NCI-H82 (cell line): ENCODE results near the gene BPTF.
"Not testable (repeated sequence)": the region's sequence is repeated elsewhere in the genome, so short reads cannot be mapped to it uniquely, and the experiment has no call there.

Source experiments
- DNase-seq: peaks from one replicate; lab custom pipeline; 2025; lab: John Stamatoyannopoulos, UW

BPTF gene

DNA sequence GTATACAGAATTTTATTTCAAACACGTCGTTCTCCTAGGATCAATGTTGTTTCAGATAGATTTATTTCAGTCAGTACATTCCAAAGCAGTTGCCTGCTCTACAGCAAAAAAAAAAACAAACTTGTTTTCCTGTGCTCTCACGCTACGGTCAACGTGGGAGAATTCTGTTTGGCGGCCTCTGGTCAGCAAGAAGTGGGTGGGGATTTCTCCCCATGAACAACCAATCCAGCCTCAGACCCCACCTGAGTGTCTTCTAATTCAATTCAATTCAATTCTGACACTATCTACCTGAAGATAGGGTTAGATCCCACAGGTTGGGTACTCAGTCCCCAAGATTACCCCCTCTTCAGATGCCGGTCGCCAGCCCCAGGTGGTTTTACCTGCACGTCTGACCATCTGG, 148.9 kb downstream of the BPTF start:
- DNase-seq = no peak

DNA sequence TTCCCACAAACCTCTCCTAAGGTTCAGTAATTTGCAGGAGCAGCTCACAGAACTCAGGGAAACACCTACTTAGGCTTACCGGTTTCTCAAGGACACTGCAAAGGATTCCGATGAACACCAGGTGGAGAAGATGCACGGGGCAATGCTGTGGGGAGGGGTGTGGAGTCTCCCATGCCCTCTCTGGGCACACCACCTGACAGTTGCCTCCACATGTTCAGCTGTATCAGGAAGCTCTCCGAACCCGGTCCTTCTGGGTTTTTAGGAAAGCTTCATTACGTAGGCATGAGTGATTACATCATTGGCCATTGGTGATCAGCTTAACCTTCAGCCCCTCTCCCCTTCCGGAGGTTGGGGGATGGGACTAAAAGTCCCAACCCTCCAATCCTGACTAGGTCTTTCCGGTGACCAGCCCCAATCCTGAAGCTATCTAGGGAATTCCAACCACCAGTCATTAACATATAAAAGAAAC, 149.3 kb downstream of the BPTF start:
- DNase-seq = no peak

- DNase-seq = not testable (repeated sequence)
These were observed 151.0 kb downstream of the BPTF start for GRCh38 chr17:67976306-67976705.

DNA sequence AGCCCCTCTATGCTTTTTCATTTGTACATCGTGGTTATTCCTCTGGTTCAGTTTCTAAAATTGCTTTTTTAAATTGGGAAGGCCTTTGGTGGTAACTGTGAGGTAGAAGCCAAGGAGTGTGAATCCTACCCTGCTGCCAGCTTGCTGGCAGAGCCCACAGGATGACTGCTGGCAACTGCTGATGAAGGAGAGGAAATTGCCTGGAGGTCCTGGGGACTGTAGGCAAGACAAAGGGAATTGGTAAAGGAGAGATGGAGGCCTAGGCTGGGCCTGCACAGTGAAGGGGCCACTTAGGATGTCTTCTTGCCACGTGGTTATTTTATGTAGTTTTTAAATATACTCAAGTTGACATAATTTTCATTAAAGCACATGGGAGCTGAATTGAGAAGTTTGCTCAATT, 155.2 kb downstream of the BPTF start:
- no peak for DNase-seq

DNA sequence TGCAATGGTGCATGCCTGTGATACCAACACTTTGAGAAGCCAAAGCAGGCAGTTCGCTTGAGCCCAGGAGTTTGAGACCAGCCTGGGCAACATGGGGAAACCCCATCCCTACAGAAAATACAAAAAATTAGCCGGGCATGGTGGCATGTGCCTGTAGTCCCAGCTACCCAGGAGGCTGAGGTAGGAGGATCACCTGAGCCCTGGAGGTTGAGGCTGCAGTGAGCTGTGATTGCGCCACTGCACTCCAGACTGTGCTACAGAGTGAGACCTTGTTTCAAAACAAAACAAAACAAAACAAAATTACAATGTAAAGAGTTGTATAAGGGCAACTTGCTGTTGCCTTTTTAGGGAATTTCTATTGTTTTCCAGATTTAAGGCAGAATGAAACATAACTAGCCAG, 155.6 kb downstream of the BPTF start:
- not testable (repeated sequence) for DNase-seq

DNA sequence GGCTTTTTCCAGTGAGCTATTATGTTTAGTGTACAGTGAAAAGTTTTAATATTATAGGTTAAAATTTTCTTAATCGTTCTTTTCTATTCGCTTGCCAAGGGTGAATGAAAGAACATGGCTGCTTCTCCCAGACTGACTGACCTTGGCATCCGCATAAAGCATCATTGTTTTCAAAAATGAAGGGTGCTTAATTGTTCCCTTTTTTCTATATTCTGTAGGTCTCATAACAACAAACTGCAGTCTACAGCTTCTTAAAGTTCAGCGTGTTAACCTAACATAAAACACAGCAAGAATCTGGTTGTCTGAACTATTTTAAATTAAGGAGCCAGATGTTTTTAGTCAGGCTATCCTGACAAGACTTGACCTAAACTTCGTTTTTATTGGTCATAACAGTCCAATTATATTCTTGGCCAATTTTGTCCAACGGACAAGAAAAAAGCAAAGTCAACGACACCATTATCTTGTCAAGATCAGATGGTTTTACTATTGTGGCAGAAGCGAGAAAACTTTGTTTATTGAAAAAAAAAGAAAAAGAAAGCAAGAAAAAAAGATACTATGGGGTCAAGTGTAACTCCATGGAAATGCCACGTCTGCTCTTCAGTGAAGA, 156.8 kb downstream of the BPTF start:
- DNase-seq = no peak

DNA sequence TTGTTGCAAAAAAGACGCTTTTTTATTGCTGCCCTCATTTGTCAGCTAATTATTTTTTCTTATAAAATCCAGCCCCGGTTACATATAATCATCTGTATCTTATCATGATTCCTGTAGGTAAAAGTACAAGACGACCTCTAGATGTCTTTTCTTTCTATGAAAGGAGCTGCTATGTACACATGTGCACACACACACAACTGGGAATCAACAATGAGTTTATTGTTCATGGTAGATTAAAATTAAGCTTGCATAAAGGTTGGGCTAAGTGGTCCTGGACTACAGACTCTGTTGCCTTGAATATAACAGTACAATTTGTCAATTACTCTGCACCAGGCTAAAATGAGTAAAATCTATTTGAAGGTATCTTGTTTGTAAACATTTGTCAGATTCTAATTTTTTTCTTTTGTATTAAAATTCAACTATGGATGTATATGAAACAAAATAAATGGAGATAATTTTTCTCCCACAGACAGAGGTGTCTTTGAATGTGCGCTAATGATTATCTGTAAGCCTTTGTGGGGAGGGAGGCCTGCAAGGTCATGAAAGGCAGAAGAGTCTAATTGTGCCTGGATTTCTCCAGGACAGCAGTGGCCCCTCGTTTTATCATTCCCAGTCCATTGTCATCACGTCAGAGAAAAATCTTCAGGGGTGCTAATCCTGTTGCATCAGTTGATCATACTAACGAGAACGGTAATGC, 157.5 kb downstream of the BPTF start:
- peak; percentile 21 for DNase-seq

DNA sequence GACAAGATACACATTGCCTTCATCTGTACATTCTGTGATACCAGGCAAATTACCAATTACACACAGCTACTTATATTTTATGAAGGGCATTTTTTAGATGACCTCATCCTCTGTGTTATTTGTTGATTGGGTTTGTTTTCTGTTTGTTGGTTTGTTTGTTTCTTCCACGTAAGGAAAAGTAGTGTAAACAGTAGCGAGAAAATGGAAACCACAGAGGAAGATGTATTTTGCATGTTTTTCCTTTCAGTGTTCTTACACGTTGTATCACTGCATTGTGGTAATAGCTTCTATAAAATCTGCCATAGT, 158.0 kb downstream of the BPTF start:
- no peak for DNase-seq

- DNase-seq = no peak
These were observed 165.6 kb downstream of the BPTF start for GRCh38 chr17:67990909-67991308.

- DNase-seq = peak; percentile 56
These were observed 167.3 kb downstream of the BPTF start for GRCh38 chr17:67992548-67993152.

GRCh38 chr17:67993153-67993997, 168.1 kb downstream of the BPTF start:
- DNase-seq = peak; percentile 89

- peak; percentile 78 for DNase-seq
These were observed 168.7 kb downstream of the BPTF start for GRCh38 chr17:67993998-67994361.

DNA sequence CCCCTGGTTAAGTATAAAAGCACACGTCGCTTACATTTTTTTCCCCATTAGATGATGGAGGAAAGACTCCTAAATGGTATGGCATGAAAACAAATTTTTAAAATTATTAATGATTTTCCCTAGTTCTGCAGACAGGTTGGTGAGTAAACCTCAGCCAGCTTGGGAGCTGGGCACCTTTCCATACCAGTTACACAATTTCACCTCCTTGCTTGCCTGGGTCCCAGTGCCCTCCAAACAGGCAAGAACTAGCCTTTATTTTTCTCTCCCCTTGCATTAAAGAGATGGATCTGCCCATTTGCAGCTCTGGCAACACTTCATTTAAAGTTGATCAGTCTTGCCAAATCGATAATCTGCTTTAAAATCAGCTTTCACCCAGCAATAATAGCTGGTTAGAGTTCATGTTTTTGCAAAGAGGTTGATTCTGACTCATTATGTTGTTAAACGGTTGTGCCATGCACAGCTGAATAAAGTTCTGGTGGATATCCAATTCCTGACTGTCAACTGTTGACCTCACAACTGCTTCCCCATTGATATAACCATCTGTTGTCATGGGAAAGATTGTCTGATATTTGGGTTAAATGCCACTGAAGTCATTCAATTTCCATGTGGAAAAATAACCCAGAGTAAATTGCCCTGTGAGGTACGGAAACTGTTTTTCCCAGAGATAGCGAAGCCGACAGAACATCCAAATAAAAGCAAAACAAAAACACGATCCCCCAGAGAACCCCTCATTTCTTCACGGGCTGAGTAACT, 169.7 kb downstream of the BPTF start:
- no peak for DNase-seq

- peak; percentile 57 for DNase-seq
These were observed 170.4 kb downstream of the BPTF start for GRCh38 chr17:67995570-67996263.

- DNase-seq = peak; percentile 57
These were observed 171.2 kb downstream of the BPTF start, which contains the start of gene C17orf58 for GRCh38 chr17:67996301-67997171. TSS of gene C17orf58 (minus strand) at chr17:67996469. CDS start at chr17:67996198, 271 bp downstream.

DNA sequence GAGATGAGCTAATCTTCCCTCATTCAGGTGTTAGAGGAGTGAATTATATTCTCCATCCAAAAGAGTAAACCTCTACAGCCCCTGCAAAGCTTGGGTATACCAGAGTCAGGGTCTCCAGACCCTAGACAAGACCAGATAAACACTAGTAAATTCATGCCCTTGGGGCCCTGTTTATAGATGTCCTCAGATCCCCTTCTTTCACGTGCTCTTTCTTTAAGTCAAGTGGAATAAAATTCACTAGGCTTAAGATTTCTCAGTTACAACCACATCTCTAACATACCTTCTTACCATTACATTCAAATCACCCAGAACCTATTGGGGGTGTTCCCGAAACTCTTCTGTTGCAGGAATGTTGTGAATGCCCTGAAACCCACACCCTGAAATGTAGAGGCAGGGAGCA, 173.2 kb downstream of the BPTF start:
- no peak for DNase-seq

GRCh38 chr17:67999291-67999911, 174.1 kb downstream of the BPTF start:
- no peak for DNase-seq

DNA sequence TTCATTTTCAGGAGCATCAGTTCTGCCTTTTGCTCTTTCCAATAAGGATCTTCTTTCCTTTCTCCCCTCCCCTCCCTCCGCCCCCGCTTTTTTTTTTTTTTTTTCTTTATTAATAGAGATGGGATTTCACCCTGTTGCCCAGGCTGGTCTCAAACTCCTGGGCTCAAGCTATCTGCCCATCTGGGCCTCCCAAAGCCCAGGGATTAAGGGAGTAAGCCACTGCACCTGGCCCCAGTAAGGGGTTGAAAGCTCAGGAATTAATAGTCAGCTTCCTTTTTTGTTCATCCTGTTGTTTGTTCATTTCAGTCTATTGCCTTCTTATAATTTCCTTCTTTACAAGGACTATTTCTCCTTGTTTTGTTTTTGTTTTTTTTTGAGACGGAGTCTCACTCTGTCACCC, 178.9 kb downstream of the BPTF start:
- DNase-seq = peak; percentile 93

- no peak for DNase-seq
These were observed 181.5 kb downstream of the BPTF start for GRCh38 chr17:68006797-68007196.

DNA sequence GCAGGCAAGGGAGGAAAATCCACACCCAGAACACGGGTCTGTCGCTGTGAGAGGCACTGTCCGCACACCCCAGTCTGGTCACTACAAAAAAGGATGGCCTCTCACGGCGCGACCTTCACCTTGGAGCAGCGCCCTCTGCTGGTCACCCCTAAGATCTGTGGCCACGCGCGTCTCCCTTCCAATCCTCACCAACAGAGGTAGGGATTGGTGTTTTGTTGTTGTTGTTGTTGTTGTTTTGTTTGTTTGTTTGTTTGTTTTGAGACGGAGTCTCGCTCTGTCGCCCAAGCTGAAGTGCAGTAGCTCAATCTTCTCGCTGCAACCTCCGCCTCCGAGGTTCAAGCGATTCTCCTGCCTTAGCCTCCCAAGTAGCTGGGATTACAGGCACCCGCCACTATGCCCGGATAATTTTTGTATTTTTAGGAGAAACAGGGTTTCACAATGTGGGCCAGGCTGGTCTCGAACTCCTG, 185.9 kb downstream of the BPTF start:
- DNase-seq = peak; percentile 63
